ENCODE measurements around the gene SLMAP. TPM values are rescaled to one million over a fixed set of nuclear protein-coding genes. Genes with fewer than 3 reads are reported as not detected.
A peak's percentile ranks its signal among the peaks of the same experiment; 100 is the strongest.

SLMAP gene
- total and polyA plus RNA-seq, 2 donors, result 25.8 to 36.3 TPM

DNA sequence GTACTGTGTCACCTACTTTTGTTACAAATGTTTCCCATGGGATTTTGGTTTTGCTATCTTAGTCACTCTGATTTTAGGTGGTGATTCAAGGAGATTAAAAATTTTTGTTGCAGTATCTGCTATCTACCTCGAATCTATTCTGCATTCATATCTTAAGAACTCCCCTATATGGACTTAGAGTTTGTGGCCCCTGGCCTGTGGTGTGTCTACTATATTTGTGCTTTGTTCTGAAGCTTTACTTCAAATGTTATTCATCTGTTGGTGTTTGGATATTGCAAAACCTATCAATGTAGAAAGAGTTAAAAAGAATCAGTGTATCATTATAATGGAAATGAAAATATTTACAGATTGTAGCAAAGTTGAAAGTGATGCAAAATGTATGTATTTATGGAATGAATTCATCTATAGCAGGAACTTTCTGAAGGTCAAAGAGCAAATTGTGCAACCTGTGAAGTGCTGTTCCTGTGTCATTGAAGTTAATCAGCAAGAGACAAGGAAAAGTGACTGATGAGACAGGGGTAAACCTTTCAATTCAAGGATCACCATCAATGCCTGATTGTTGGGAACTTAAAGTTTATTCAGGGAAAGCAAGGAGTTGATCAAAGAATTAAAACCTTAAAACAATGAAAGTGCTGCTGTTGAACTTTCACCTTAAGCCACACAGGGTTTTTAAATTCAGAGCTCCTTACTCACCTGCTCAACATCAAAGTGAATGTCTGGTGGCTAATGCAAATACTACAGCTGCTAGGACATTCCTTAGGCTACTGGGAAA, 71.0 kb downstream of the SLMAP start:
- Histone ChIP-seq H3K9me3 (ENCODE audit: control insufficient read depth in 2 of 2, insufficient read depth in 1 of 2, low read length in 1 of 2) (no peaks in the 10 kb centered on the region), H3K27ac (ENCODE audit: low read depth in 1 of 2, low read length in 1 of 2) (no peak overlapping the region)

DNA sequence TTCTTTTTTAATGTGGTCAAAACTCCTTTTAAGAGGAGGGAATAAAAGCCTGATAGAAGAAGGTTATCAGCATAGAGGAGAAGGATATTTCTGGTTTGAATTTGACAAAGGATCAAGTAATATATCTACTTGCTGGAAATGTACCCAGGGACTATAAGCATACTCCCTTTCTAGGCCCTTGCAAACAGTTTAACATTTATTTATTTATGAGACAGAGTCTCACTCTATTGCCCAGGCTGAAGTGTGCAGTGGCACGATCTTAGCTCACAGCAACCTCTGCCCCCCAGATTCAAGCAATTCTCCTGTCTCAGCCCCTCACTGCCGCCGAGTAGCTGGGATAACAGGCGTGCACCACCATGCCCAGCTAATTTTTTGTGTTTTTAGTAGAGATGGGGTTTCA, 71.6 kb downstream of the SLMAP start:
- 98% methylated on average over 4 of the region's 4 CpGs for WGBS
- Histone ChIP-seq H3K27ac (ENCODE audit: low read depth in 1 of 2, low read length in 1 of 2) (no peak overlapping the region), H3K27me3 (ENCODE audit: control insufficient read depth in 2 of 2, insufficient read depth in 1 of 2, low read length in 1 of 2) (no peaks in the 10 kb centered on the region)

More for the DNA sequence above, 71.0 kb downstream of the SLMAP start:
- Histone ChIP-seq H3K27me3 (ENCODE audit: control insufficient read depth in 2 of 2, insufficient read depth in 1 of 2, low read length in 1 of 2) (no peaks in the 10 kb centered on the region), H3K4me3 (ENCODE audit: low read length in 2 of 2) (no peak overlapping the region), H3K36me3 (ENCODE audit: control insufficient read depth in 2 of 2, insufficient read depth in 2 of 2, low read length in 1 of 2) (peaks cover 0 to 4% of the 10 kb centered on the region in 2 donors), H3K4me1 (ENCODE audit: control insufficient read depth in 2 of 2, insufficient read depth in 2 of 2, low read length in 2 of 2) (no peaks in the 10 kb centered on the region)
- no peak for DNase-seq (ENCODE audit: low read depth in 6 of 9, low spot score in 9 of 9)
- 95% methylated on average over 1 of the region's 1 CpG for WGBS

GRCh38 chr3:57832486-57832885, 76.4 kb downstream of the SLMAP start:
- no peak for DNase-seq (ENCODE audit: low read depth in 6 of 9, low spot score in 9 of 9)
- H3K9me3 ChIP-seq (ENCODE audit: control insufficient read depth in 2 of 2, insufficient read depth in 1 of 2, low read length in 1 of 2), result no peaks in the 10 kb centered on the region
- H3K27me3 ChIP-seq (ENCODE audit: control insufficient read depth in 2 of 2, insufficient read depth in 1 of 2, low read length in 1 of 2), result no peaks in the 10 kb centered on the region
- H3K4me3 ChIP-seq (ENCODE audit: low read length in 2 of 2), result no peak overlapping the region
- peaks cover 0 to 15% of the 10 kb centered on the region in 2 donors for H3K36me3 ChIP-seq (ENCODE audit: control insufficient read depth in 2 of 2, insufficient read depth in 2 of 2, low read length in 1 of 2)
- no peak overlapping the region for H3K27ac ChIP-seq (ENCODE audit: low read depth in 1 of 2, low read length in 1 of 2)
- H3K4me1 ChIP-seq (ENCODE audit: control insufficient read depth in 2 of 2, insufficient read depth in 2 of 2, low read length in 2 of 2), result no peaks in the 10 kb centered on the region

More for the DNA sequence above, 71.6 kb downstream of the SLMAP start:
- no peaks in the 10 kb centered on the region for H3K4me1 ChIP-seq (ENCODE audit: control insufficient read depth in 2 of 2, insufficient read depth in 2 of 2, low read length in 2 of 2)
- no peak overlapping the region for H3K4me3 ChIP-seq (ENCODE audit: low read length in 2 of 2)
- no peak for DNase-seq (ENCODE audit: low read depth in 6 of 9, low spot score in 9 of 9)
- peaks cover 0 to 10% of the 10 kb centered on the region in 2 donors for H3K36me3 ChIP-seq (ENCODE audit: control insufficient read depth in 2 of 2, insufficient read depth in 2 of 2, low read length in 1 of 2)
- H3K9me3 ChIP-seq (ENCODE audit: control insufficient read depth in 2 of 2, insufficient read depth in 1 of 2, low read length in 1 of 2), result no peaks in the 10 kb centered on the region

GRCh38 chr3:57832900-57833313, 76.8 kb downstream of the SLMAP start:
- Histone ChIP-seq H3K27ac (ENCODE audit: low read depth in 1 of 2, low read length in 1 of 2) (no peak overlapping the region), H3K4me3 (ENCODE audit: low read length in 2 of 2) (no peak overlapping the region), H3K4me1 (ENCODE audit: control insufficient read depth in 2 of 2, insufficient read depth in 2 of 2, low read length in 2 of 2) (no peaks in the 10 kb centered on the region), H3K9me3 (ENCODE audit: control insufficient read depth in 2 of 2, insufficient read depth in 1 of 2, low read length in 1 of 2) (no peaks in the 10 kb centered on the region), H3K36me3 (ENCODE audit: control insufficient read depth in 2 of 2, insufficient read depth in 2 of 2, low read length in 1 of 2) (peaks cover 0 to 15% of the 10 kb centered on the region in 2 donors), H3K27me3 (ENCODE audit: control insufficient read depth in 2 of 2, insufficient read depth in 1 of 2, low read length in 1 of 2) (no peaks in the 10 kb centered on the region)
- DNase-seq (ENCODE audit: low read depth in 6 of 9, low spot score in 9 of 9), result no peak
- 99% methylated on average over 1 of the region's 1 CpG for WGBS

- H3K27me3 ChIP-seq (ENCODE audit: control insufficient read depth in 2 of 2, insufficient read depth in 1 of 2, low read length in 1 of 2), result no peaks in the 10 kb centered on the region
- DNase-seq (ENCODE audit: low read depth in 6 of 9, low spot score in 9 of 9), result no peak
- no peaks in the 10 kb centered on the region for H3K9me3 ChIP-seq (ENCODE audit: control insufficient read depth in 2 of 2, insufficient read depth in 1 of 2, low read length in 1 of 2)
- 96% methylated on average over 1 of the region's 1 CpG for WGBS
- H3K27ac ChIP-seq (ENCODE audit: low read depth in 1 of 2, low read length in 1 of 2), result no peak overlapping the region
- H3K36me3 ChIP-seq (ENCODE audit: control insufficient read depth in 2 of 2, insufficient read depth in 2 of 2, low read length in 1 of 2), result peaks cover 0 to 15% of the 10 kb centered on the region in 2 donors
- H3K4me3 ChIP-seq (ENCODE audit: low read length in 2 of 2), result no peak overlapping the region
- no peaks in the 10 kb centered on the region for H3K4me1 ChIP-seq (ENCODE audit: control insufficient read depth in 2 of 2, insufficient read depth in 2 of 2, low read length in 2 of 2)
Observed at GRCh38 chr3:57833763-57834162, 77.7 kb downstream of the SLMAP start.

DNA sequence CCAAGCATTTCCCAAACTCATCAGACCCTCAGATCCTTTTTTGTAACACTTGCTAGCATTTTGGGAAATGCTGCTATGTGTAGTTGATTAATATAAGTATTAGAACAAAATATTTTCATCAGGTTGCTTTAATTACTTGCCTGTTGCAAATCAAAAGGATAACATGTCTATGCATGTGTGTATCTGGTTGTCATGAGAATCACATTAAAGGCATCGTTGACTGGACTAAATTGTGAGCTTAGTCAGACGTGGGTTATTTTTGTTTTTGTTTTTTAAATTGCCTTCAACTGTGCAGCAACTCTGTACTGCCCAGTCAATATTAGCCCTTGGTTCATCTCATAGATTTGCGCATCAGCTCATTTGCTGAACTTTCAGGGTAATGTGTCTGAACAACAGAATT, 81.6 kb downstream of the SLMAP start:
- WGBS, result 94% methylated on average over 3 of the region's 3 CpGs
- H3K27me3 ChIP-seq (ENCODE audit: control insufficient read depth in 2 of 2, insufficient read depth in 1 of 2, low read length in 1 of 2), result no peaks in the 10 kb centered on the region
- H3K36me3 ChIP-seq (ENCODE audit: control insufficient read depth in 2 of 2, insufficient read depth in 2 of 2, low read length in 1 of 2), result peaks cover 0 to 6% of the 10 kb centered on the region in 2 donors
- no peak overlapping the region for H3K4me3 ChIP-seq (ENCODE audit: low read length in 2 of 2)
- H3K9me3 ChIP-seq (ENCODE audit: control insufficient read depth in 2 of 2, insufficient read depth in 1 of 2, low read length in 1 of 2), result no peaks in the 10 kb centered on the region
- DNase-seq (ENCODE audit: low read depth in 6 of 9, low spot score in 9 of 9), result no peak
- H3K4me1 ChIP-seq (ENCODE audit: control insufficient read depth in 2 of 2, insufficient read depth in 2 of 2, low read length in 2 of 2), result no peaks in the 10 kb centered on the region
- no peak overlapping the region for H3K27ac ChIP-seq (ENCODE audit: low read depth in 1 of 2, low read length in 1 of 2)

- Histone ChIP-seq H3K9me3 (ENCODE audit: control insufficient read depth in 2 of 2, insufficient read depth in 1 of 2, low read length in 1 of 2) (no peaks in the 10 kb centered on the region), H3K4me1 (ENCODE audit: control insufficient read depth in 2 of 2, insufficient read depth in 2 of 2, low read length in 2 of 2) (no peaks in the 10 kb centered on the region), H3K27ac (ENCODE audit: low read depth in 1 of 2, low read length in 1 of 2) (no peak overlapping the region), H3K4me3 (ENCODE audit: low read length in 2 of 2) (no peak overlapping the region), H3K36me3 (ENCODE audit: control insufficient read depth in 2 of 2, insufficient read depth in 2 of 2, low read length in 1 of 2) (no peaks in the 10 kb centered on the region), H3K27me3 (ENCODE audit: control insufficient read depth in 2 of 2, insufficient read depth in 1 of 2, low read length in 1 of 2) (no peaks in the 10 kb centered on the region)
- over 99% methylated on average over 3 of the region's 3 CpGs for WGBS
- no peak for DNase-seq (ENCODE audit: low read depth in 6 of 9, low spot score in 9 of 9)
Observed at GRCh38 chr3:57838627-57839026, 82.5 kb downstream of the SLMAP start.

GRCh38 chr3:57840473-57840872, 84.4 kb downstream of the SLMAP start:
- DNase-seq (ENCODE audit: low read depth in 6 of 9, low spot score in 9 of 9), result peak in 2 of 9 donors; percentile 6 to 15
- H3K4me3 ChIP-seq (ENCODE audit: low read length in 2 of 2), result no peak overlapping the region
- H3K27ac ChIP-seq (ENCODE audit: low read depth in 1 of 2, low read length in 1 of 2), result no peak overlapping the region
- 86% methylated on average over 1 of the region's 1 CpG for WGBS
- H3K27me3 ChIP-seq (ENCODE audit: control insufficient read depth in 2 of 2, insufficient read depth in 1 of 2, low read length in 1 of 2), result no peaks in the 10 kb centered on the region
- H3K9me3 ChIP-seq (ENCODE audit: control insufficient read depth in 2 of 2, insufficient read depth in 1 of 2, low read length in 1 of 2), result no peaks in the 10 kb centered on the region
- H3K36me3 ChIP-seq (ENCODE audit: control insufficient read depth in 2 of 2, insufficient read depth in 2 of 2, low read length in 1 of 2), result no peaks in the 10 kb centered on the region
- no peaks in the 10 kb centered on the region for H3K4me1 ChIP-seq (ENCODE audit: control insufficient read depth in 2 of 2, insufficient read depth in 2 of 2, low read length in 2 of 2)

GRCh38 chr3:57841818-57842217, 85.7 kb downstream of the SLMAP start:
- Histone ChIP-seq H3K4me1 (ENCODE audit: control insufficient read depth in 2 of 2, insufficient read depth in 2 of 2, low read length in 2 of 2) (no peaks in the 10 kb centered on the region), H3K36me3 (ENCODE audit: control insufficient read depth in 2 of 2, insufficient read depth in 2 of 2, low read length in 1 of 2) (no peaks in the 10 kb centered on the region), H3K27ac (ENCODE audit: low read depth in 1 of 2, low read length in 1 of 2) (no peak overlapping the region), H3K4me3 (ENCODE audit: low read length in 2 of 2) (no peak overlapping the region), H3K27me3 (ENCODE audit: control insufficient read depth in 2 of 2, insufficient read depth in 1 of 2, low read length in 1 of 2) (no peaks in the 10 kb centered on the region), H3K9me3 (ENCODE audit: control insufficient read depth in 2 of 2, insufficient read depth in 1 of 2, low read length in 1 of 2) (no peaks in the 10 kb centered on the region)
- WGBS, result 100% methylated on average over 2 of the region's 2 CpGs
- DNase-seq (ENCODE audit: low read depth in 6 of 9, low spot score in 9 of 9), result no peak

All from thymus (tissue), 11 donors.